HepG2 (cell line): ENCODE data around the gene C17orf75. TPM values are rescaled to one million over a fixed set of nuclear protein-coding genes. Genes with fewer than 3 reads are reported as not detected.

Experiments used
- CTCF ChIP-seq: sonication (generic); formaldehyde crosslinking; IDR thresholded peaks from 2 replicates; pipeline ENCODE4 v1.5.0; 2020; ENCODE audit warnings: mild to moderate bottlenecking, missing genetic modification reagents, moderate library complexity
- FLYWCH1 ChIP-seq: sonication (generic); formaldehyde crosslinking; IDR thresholded peaks from 2 replicates; pipeline ENCODE4 v1.8.1; 2023; ENCODE audit warnings: mild to moderate bottlenecking, missing genetic modification reagents
- HINFP ChIP-seq: sonication (generic); formaldehyde crosslinking; IDR thresholded peaks from 2 replicates; pipeline ENCODE4 v1.4.0; 2020; ENCODE audit warnings: low read depth, mild to moderate bottlenecking, missing genetic modification reagents
- KLF6 ChIP-seq: IDR thresholded peaks from 2 replicates; pipeline ENCODE4 v1.8.0; 2016; ENCODE audit warnings: missing biosample characterization, missing genetic modification reagents
- MAX ChIP-seq: IDR thresholded peaks from 2 replicates; pipeline ENCODE4 v1.6.1; 2012; ENCODE audit warnings: inconsistent platforms
- PREB ChIP-seq: sonication (generic); formaldehyde crosslinking; IDR thresholded peaks from 2 replicates; pipeline ENCODE4 v1.4.0; 2020; ENCODE audit warnings: missing genetic modification reagents
- RFX5 ChIP-seq: IDR thresholded peaks from 2 replicates; pipeline ENCODE4 v1.6.1; 2011; ENCODE audit warnings: low read depth, low read length, improper control_type of control experiment
- SOX6 ChIP-seq, 2 experiments: fragments of 450-650 bp in 1 of 2; sonication (generic) in 1 of 2; formaldehyde crosslinking in 1 of 2; IDR thresholded peaks; 2 replicates each; pipeline versions ENCODE4 v1.4.0 to v1.6.1; 2017 to 2020; ENCODE audit warnings: antibody characterized with exemption in 1 of 2, mild to moderate bottlenecking in 1 of 2, missing genetic modification reagents in 1 of 2
- SP140L ChIP-seq: sonication (generic); formaldehyde crosslinking; IDR thresholded peaks from 2 replicates; pipeline ENCODE4 v1.4.0; 2020; ENCODE audit warnings: missing genetic modification reagents, borderline replicate concordance
- TRAFD1 ChIP-seq: sonication (generic); formaldehyde crosslinking; IDR thresholded peaks from 2 replicates; pipeline ENCODE4 v1.5.1; 2020; ENCODE audit warnings: missing genetic modification reagents, mild to moderate bottlenecking, borderline replicate concordance
- YEATS2 ChIP-seq: sonication (generic); formaldehyde crosslinking; IDR thresholded peaks from 2 replicates; pipeline ENCODE4 v1.4.0; 2020; ENCODE audit warnings: missing genetic modification reagents, borderline replicate concordance
- ZMAT5 ChIP-seq: sonication (generic); formaldehyde crosslinking; IDR thresholded peaks from 2 replicates; pipeline ENCODE4 v1.5.0; 2020; ENCODE audit warnings: mild to moderate bottlenecking, low read depth, missing genetic modification reagents, borderline replicate concordance
- ZNF124 ChIP-seq: sonication (generic); formaldehyde crosslinking; IDR thresholded peaks from 2 replicates; pipeline ENCODE4 v1.4.0; 2020; ENCODE audit warnings: missing genetic modification reagents
- ZNF501 ChIP-seq: sonication (generic); formaldehyde crosslinking; IDR thresholded peaks from 2 replicates; pipeline ENCODE4 v1.5.1; 2020; ENCODE audit warnings: mild to moderate bottlenecking, moderate library complexity, missing genetic modification reagents
- ZNF646 ChIP-seq: sonication (generic); formaldehyde crosslinking; IDR thresholded peaks from 2 replicates; pipeline ENCODE4 v1.9.0; 2021; ENCODE audit warnings: mild to moderate bottlenecking, missing genetic modification reagents
- polyA plus RNA-seq, 8 experiments: library from polyadenylated mRNA; depleted of rRNA in 3 of 8; stranded (reverse) in 7 of 8; unstranded in 1 of 8; fragments of >200 nt; fragmentation: Illumina TruSeq in 4 of 8; extraction: Trizol in 4 of 8; gene quantifications; 2 replicates each; pipeline versions ENCODE4 v1.2.1 to v1.2.3, GENCODE V29; 2011 to 2016; ENCODE audit warnings: low read depth in 4 of 8, missing spikeins in 1 of 8, mixed read lengths in 1 of 8; ENCODE audit not compliant: insufficient read depth in 1 of 8
- total RNA-seq, 5 experiments: library from RNA; depleted of rRNA; stranded (reverse); fragments of >200 nt; fragmentation: Illumina TruSeq; extraction: Trizol; gene quantifications; 2 replicates each; pipeline ENCODE4 v1.2.3, GENCODE V29; 2016; ENCODE audit warnings: low read depth in 1 of 5

C17orf75 gene
- total and polyA plus RNA-seq, 2 of the 13 experiments (the other 11 are each of a cell fraction or from before 2014, with no cell fraction given) = 16.2 to 33.0 TPM

GRCh38 chr17:32323811-32324491 lies 18.0 kb downstream of the C17orf75 start (continued):
- TF ChIP-seq MAX = no peak
- TF ChIP-seq ZMAT5 = no peak
- peak; percentile 17; the same call in 1 of the 2 replicates for TF ChIP-seq CTCF (CRISPR knock-in tag)
- no peak for TF ChIP-seq ZNF646
- TF ChIP-seq TRAFD1 (CRISPR knock-in tag) = no peak
- no peak for TF ChIP-seq KLF6
- no peak for TF ChIP-seq HINFP (CRISPR knock-in tag)
- TF ChIP-seq PREB (CRISPR knock-in tag) = no peak
- no peak for TF ChIP-seq SP140L
- 0 out of 2 replicates have a peak, but pooled peaks have one; percentile 48 for TF ChIP-seq ZNF501
- no peak for TF ChIP-seq FLYWCH1 (CRISPR knock-in tag)
- TF ChIP-seq RFX5 = no peak
- no peak for TF ChIP-seq SOX6 (IDR thresholded peaks at IDR 0.05)
- peak; percentile 35; the same call in 1 of the 2 replicates for TF ChIP-seq SOX6 (CRISPR knock-in tag; IDR thresholded peaks at IDR 0.05)
- no peak for TF ChIP-seq ZNF124 (CRISPR knock-in tag)
- TF ChIP-seq YEATS2 (CRISPR knock-in tag) = no peak
